Frontal cortex (tissue), 4 donors: Measurements from ENCODE around the gene MLH3. TPM values are rescaled to one million over a fixed set of nuclear protein-coding genes. Genes with fewer than 3 reads are reported as not detected.
"Not testable (repeated sequence)": the region's sequence is repeated elsewhere in the genome, so short reads cannot be mapped to it uniquely, and the experiment has no call there.

Experiments used
- DNase-seq, 2 donors: peaks; one replicate each; pipeline ENCODE4 v3.0.0; 2012; ENCODE audit warnings: low spot score in 2 of 2
- FAIRE-seq: peaks from 2 replicates; lab custom pipeline; 2012; peaks lifted over from hg19 to GRCh38; lab: Jason Lieb, UNC
- total RNA-seq: library from RNA; depleted of rRNA; stranded (reverse); fragments of >200 nt; gene quantifications from one replicate; pipeline ENCODE4 v1.2.3, GENCODE V29; 2014
- donor health status: control.
- donor health status: control.
- donor health status: control.

Gene MLH3
- total RNA-seq, 1 donor from 2014 or later = 79.1 TPM

DNA sequence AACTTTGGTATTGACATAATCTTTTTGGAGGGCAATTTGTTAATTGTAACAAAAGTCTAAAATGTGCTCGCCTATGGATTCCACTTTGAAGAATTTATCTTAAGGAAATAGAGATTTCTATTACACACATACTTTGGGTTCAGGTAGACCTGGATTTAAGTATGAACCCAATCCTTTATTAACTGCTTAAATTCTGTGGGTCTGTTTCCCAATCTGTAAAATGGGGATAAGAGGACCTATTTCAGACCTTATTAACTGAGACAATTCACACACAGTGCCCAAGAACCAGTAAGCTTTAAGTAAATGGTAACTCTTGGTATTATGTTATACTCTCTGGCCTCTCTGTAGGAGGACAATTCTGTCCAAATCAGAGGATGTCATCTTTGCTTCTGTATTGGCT is 49.4 kb downstream of the MLH3 start:
- DNase-seq (no peak), FAIRE-seq (no peak)

DNA sequence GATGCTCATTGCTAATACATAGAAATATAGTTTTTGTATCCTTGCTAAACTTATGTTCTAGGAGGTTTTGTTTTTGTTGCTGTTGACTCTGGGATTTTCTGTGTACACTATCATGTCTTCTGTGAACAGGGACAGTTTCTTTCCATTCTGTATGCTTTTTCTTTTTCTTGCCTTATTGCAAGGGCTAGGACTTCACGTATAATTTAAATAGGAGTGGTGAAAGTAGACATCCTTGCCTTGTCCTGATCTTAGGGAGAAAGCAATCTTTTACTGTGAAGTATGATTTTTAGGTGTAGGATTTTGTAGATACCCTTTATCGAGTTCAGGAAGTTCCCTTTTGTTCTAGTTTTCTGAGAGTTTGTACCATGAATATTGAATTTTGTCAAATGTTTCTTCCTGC is 50.0 kb downstream of the MLH3 start:
- FAIRE-seq (no peak), DNase-seq (no peak)

- DNase-seq, FAIRE-seq: not testable (repeated sequence)
These were observed 55.5 kb downstream of the MLH3 start for GRCh38 chr14:74995781-74996180.

DNA sequence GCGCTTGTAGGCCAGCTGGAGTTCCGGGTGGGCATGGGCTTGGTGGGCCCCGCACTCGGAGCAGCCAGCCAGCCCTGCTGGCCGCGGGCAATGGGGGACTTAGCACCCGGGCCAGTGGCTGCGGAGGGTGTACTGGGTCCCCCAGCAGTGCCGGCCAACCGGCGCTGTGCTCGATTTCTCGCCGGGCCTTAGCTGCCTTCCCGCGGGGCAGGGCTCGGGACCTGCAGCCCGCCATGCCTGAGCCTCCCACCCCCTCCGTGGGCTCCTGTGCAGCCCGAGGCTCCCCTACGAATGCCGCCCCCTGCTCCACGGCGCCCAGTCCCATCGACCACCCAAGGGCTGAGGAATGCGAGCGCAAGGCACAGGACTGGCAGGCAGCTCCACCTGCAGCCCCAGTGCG is 57.1 kb downstream of the MLH3 start:
- FAIRE-seq = not testable (repeated sequence)

GRCh38 chr14:74988993-74989392 is 62.3 kb downstream of the MLH3 start:
- DNase-seq (no peak), FAIRE-seq (no peak)

More for the DNA sequence above, 57.1 kb downstream of the MLH3 start:
- not testable (repeated sequence) for DNase-seq

- FAIRE-seq (no peak), DNase-seq (no peak)
These were observed 63.1 kb downstream of the MLH3 start for GRCh38 chr14:74988131-74988530.

- FAIRE-seq (no peak), DNase-seq (no peak)
These were observed 65.5 kb downstream of the MLH3 start for GRCh38 chr14:74985806-74986205.

GRCh38 chr14:74985028-74985310 is 66.3 kb downstream of the MLH3 start:
- FAIRE-seq (no peak), DNase-seq (no peak)

GRCh38 chr14:74984236-74985027 is 66.8 kb downstream of the MLH3 start:
- no peak for DNase-seq
- no peak for FAIRE-seq

DNA sequence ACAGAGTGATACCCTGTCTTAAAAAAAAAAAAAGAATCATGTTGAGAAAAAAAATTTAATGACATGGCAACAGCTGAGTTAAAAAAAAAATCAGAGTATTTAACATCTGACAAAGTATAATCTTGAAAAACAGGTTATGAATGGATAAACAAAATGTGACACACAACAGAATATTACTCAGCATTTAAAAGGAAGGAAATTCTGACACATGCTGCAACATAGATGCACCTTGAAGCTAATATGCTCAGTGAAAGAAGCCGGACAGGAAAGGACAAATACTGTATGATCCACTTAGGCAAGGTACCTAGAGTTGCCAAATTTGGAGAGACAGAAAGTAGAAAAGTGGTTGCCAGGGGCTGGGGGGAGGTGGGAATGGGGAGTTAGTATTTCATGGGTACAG is 67.9 kb downstream of the MLH3 start:
- DNase-seq (no peak), FAIRE-seq (no peak)

GRCh38 chr14:74982661-74983060 is 68.6 kb downstream of the MLH3 start:
- no peak for DNase-seq
- FAIRE-seq = no peak

- DNase-seq = no peak
- FAIRE-seq = no peak
These were observed 69.4 kb downstream of the MLH3 start for GRCh38 chr14:74981833-74982232.

DNA sequence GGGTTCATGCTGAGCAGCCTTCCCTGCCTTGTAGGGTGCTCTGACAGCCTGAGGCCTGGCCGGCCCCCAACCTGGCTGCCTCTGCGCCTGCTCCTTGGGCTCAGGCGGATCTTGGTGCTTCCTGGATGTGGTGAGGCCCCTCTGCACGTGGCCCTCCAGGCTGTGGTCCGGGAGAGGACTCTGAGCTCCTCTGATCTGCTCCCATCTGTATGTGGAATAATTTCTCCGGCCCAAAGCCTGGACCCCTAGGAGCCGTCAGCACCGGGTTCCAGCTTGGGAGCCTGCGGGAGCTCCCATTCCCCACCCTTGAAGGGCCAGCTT is 69.8 kb downstream of the MLH3 start:
- no peak for DNase-seq
- no peak for FAIRE-seq

- DNase-seq (no peak), FAIRE-seq (no peak)
These were observed 70.4 kb downstream of the MLH3 start for GRCh38 chr14:74980731-74981461.

DNA sequence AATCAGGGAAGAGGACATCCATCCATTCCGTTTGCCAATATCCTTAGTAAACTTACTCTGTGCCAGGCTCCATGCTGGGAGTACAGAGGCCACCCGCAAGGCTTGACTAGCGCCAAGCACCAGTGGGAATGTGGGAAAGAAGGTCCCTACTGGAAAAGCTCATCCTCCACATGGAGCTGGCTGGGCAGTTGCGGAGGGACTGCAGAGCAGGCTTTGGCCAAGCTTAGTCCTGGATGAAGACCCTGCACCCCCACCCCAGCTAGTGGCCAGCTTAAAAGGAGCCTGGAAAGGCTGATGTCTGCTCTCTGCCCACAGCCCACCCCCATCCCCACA is 70.9 kb downstream of the MLH3 start:
- DNase-seq (no peak), FAIRE-seq (no peak)

DNA sequence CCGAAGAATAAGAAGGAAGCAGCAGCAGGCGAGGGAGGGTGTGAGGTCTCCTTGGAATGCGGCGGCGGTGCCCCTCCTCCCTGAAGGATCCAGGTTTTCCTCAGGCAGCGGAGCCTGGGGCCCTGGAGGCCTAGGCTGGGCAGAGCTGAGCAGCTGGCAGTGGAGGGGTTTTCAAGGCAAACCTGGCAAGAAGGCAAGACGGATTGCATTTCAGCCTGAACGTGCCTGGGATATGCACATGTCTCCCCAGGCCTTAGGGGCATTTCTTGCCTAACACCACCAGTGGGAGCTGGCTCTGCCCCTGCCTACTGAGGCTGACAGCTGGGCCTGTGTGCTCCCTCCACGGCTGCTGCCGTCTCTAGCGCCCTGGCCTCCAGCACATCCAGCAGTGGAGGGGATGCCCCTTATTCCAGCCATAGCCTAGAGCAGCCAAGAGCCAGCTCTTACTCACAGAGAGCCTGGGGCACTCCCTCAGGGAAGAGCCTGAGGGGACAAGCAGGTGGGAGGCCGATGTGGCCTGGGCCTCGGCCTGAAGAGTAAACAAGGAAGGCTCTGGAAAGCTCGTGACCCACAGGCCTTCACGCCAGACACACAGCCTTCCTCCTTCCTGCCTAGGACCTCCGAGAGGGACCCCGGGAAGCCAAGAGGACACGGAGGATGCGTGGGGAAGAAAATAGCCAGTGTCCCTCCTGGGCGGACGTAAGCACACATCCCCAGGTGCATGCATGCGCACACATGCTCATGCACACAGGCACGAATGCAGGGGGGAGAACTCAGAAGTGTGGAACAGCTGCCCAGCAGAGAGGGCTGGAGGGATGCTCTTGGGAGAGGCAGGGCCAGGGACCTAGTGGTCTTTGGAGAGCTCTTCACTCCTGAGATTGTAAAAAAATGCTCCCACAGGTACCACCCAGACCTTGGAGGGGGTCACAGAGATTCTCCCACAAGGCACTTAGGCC is 71.5 kb downstream of the MLH3 start:
- no peak for DNase-seq
- no peak for FAIRE-seq

DNA sequence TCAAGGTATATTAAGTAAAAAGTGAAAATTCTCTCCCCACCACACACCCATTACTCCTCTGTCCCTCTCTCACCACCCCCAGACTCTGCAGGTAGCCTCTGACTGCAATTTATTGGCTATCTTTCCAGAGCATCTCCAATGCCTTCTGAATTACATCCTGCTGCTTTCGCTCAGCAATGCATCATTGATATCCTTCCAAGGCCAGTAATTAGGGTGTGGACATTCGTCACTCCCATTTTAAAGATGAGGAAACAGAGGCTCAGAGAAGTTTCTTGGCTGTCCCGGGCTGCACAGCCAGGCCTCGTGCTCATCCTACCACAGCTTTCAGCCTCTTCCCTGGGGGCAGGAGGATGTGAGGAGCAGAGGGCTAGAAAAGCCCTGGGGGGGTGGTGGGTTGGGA is 72.2 kb downstream of the MLH3 start:
- FAIRE-seq = no peak

DNA sequence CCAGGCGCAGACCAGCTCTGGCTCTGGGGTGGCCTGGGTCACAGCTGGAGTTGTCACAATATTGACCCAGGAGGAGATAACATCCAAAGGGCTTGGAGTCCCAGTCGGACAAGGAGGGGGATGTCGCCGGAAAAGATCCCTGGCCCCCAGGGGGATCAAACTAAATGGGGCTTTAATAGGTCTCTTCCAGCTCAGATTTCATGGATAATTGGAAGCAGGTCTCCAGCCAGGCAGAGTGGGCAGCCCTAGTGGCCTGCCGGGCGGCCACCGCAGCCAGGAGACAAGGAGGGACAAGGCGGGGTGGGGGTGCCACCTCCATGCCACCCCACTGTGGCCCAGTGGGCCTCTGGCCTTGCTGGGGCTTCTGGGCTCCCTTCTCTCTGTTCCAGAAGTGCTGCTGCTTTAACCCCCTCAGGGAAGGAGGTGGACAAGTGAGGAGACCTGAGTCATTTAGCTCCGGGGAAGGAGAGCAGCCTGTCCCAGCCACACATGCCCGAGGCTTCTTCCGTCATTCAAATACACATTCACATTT is 72.8 kb downstream of the MLH3 start:
- FAIRE-seq (no peak), DNase-seq (no peak)

More for the DNA sequence above, 72.2 kb downstream of the MLH3 start:
- no peak for DNase-seq

DNA sequence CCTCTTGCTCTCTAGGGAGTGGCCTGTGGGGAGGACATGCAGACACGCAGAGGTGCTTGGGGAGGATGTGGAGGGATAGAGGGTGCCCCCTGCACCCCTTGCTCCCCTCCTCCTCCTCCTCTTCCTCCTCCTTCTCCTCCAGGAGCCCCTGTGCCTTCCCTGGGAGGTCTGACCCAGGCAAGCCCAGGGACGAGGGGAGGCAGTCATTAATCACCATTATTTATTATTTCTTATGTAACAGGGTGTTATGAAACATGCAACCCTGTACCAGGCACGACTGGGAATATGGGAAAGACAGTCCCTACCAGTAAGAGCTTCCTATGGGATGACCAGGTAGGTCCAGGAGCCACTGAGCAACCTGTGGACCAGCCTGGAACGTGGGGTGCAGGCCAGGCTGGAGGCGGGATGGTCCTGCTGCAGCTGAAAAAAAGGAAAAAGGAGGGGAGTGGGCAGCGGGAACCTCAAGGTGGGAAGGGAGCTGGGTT is 73.3 kb downstream of the MLH3 start:
- FAIRE-seq = no peak

GRCh38 chr14:74977164-74977900 is 73.9 kb downstream of the MLH3 start:
- DNase-seq (no peak), FAIRE-seq (no peak)

More for the DNA sequence above, 73.3 kb downstream of the MLH3 start:
- no peak for DNase-seq
